ENCODE results near the gene WFDC5.
A peak's percentile ranks its signal among the peaks of the same experiment; 100 is the strongest.
"Not testable (repeated sequence)": the region's sequence is repeated elsewhere in the genome, so short reads cannot be mapped to it uniquely, and the experiment has no call there.

WFDC5 gene

GRCh38 chr20:45064812-45065211 lies 50.2 kb downstream of the WFDC5 start:
- H3K36me3 Mint-ChIP-seq (ENCODE audit: low read depth): peaks cover 68% of the 10 kb centered on the region
- peaks cover 75% of the 10 kb centered on the region for H3K4me1 Mint-ChIP-seq
- H3K9me3 Mint-ChIP-seq: no peaks in the 10 kb centered on the region
- ATAC-seq (no peak), DNase-seq (no peak)
- no peak overlapping the region for H3K4me3 Mint-ChIP-seq
- peak overlapping the region; percentile 15 for H3K27ac Mint-ChIP-seq
- H3K27me3 Mint-ChIP-seq: no peaks in the 10 kb centered on the region

- not testable (repeated sequence) for H3K27me3 Mint-ChIP-seq, DNase-seq, H3K9me3 Mint-ChIP-seq, ATAC-seq, H3K4me3 Mint-ChIP-seq
- Mint-ChIP-seq H3K4me1 (peaks cover 75% of the 10 kb centered on the region), H3K36me3 (ENCODE audit: low read depth) (peaks cover 64% of the 10 kb centered on the region), H3K27ac (peak overlapping the region; percentile 16)
These were observed 51.9 kb downstream of the WFDC5 start for GRCh38 chr20:45063107-45063506.

- peaks cover 57% of the 10 kb centered on the region for H3K36me3 Mint-ChIP-seq (ENCODE audit: low read depth)
- DNase-seq: no peak
- ATAC-seq: peak; percentile 82
These were observed 53.7 kb downstream of the WFDC5 start for GRCh38 chr20:45061244-45061643.

DNA sequence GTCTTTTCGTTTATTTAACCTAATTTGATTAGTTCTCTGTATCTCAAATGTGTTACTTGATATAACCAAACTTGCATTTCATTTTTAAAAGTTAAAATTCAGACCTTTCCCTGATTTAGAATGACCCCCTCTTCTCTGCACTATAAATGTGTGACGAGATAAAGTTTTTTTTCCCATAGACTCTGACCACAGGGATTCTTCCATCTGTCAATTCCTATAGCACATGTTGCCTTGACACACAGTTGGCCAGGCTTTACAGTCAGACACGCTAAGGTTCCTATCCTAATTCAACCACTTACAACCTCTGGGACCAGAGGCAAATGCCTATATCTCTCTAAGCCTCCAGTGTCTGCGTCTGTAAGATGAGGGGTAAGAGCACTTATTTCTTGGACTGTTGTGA lies 54.7 kb downstream of the WFDC5 start:
- H3K27me3 Mint-ChIP-seq: no peaks in the 10 kb centered on the region
- H3K27ac Mint-ChIP-seq: peak overlapping the region; percentile 49
- DNase-seq: no peak
- H3K9me3 Mint-ChIP-seq: no peaks in the 10 kb centered on the region
- H3K4me1 Mint-ChIP-seq: peaks cover 80% of the 10 kb centered on the region
- peaks cover 62% of the 10 kb centered on the region for H3K36me3 Mint-ChIP-seq (ENCODE audit: low read depth)
- H3K4me3 Mint-ChIP-seq: no peak overlapping the region
- ATAC-seq: no peak

More at GRCh38 chr20:45061244-45061643, 53.7 kb downstream of the WFDC5 start:
- no peaks in the 10 kb centered on the region for H3K27me3 Mint-ChIP-seq
- H3K4me1 Mint-ChIP-seq: peaks cover 75% of the 10 kb centered on the region
- H3K9me3 Mint-ChIP-seq: no peaks in the 10 kb centered on the region
- H3K27ac Mint-ChIP-seq: peak overlapping the region; percentile 28
- no peak overlapping the region for H3K4me3 Mint-ChIP-seq

Measured in activated naive CD8-positive, alpha-beta T cell treated with anti-CD3 and anti-CD28 coated beads, Interleukin-2, amount 50 U/mL, for 24 hours (primary cell).